ENCODE results near the gene GHITM.

The GHITM gene

DNA sequence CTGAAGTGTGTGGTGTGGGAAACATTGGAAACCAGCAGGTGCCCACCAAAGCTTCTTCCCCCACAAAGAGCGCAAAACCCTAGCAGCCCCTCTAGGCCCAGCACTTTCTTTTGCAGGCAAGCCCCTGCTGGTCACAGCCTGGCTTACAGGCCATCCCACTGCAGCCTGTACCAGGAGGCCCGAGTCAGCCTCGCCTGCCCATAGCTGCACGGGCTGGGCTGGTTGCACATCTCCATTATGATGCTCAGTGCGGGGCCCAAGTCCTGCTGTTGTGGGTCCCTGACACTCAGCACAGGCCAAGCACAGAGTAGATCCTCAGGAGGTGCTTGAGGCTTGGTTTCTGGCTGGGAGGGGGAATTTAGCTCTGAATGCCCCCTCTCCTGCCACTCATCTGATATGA is 63.0 kb downstream of the GHITM start:
- no peak overlapping the region for H3K4me3 ChIP-seq (ENCODE audit: low read length)
- no peak for DNase-seq (ENCODE audit: low read depth)
- TF ChIP-seq CTCF (conservative IDR thresholded peaks at IDR 0.05; ENCODE audit: low read depth, low read length): no peak
